PC-3 (cell line): ENCODE results near the gene JSRP1.

Experiments
- EZH2phosphoT487 ChIP-seq: fragments of 300-600 bp; sonication (generic); IDR thresholded peaks from 2 replicates; pipeline ENCODE4 v1.6.1; 2018; ENCODE audit warnings: mild to moderate bottlenecking, antibody characterized with exemption, low read length, borderline replicate concordance
- TF ChIP-seq, protein P1 (sequence below): fragments of 300-600 bp; sonication (generic); conservative IDR thresholded peaks from 2 replicates; pipeline ENCODE4 v1.5.1; 2017; ENCODE audit warnings: antibody characterized with exemption, low read depth, mild to moderate bottlenecking, low read length

DNA sequence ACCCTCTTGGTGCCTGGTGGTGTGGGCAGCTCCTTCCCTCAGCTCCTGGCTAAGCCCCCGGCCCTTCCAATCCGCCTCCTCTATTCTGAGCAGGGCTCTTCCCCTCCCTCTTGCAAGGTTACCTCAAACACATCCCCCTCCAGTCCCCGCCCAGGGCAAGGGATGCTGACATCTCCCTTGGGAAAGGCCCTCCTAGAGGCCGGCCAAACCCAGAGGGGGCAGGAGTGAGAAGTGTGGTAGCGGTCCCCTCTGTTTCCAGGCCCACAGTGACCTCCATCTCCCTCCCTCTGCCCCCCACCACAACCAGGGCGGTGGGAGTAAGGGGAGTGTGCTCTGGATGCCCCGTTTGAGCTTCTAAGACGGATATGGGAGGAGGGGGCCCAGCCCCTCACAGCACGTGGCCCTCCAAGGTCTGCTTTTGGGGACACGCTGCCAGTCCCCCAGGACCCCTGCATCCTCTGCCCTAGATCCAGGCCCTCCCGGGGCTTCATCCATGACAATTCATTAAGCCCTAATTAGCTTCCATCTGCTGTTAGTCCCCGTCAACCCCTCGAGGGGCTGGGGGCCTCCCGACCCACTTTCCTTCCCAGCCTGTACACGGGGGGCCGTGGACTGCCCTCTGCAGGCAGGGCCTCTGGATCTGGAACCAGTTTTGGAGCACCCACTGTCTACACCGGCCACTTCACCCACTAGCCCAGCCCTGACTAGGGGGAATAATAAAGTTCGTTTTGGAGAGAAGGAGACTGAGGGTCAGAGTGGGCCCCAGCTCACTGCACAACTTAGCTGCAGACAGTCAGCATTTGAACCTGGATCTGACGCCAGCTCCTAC, 49.4 kb upstream of the JSRP1 start:
- TF ChIP-seq, protein P1, sequence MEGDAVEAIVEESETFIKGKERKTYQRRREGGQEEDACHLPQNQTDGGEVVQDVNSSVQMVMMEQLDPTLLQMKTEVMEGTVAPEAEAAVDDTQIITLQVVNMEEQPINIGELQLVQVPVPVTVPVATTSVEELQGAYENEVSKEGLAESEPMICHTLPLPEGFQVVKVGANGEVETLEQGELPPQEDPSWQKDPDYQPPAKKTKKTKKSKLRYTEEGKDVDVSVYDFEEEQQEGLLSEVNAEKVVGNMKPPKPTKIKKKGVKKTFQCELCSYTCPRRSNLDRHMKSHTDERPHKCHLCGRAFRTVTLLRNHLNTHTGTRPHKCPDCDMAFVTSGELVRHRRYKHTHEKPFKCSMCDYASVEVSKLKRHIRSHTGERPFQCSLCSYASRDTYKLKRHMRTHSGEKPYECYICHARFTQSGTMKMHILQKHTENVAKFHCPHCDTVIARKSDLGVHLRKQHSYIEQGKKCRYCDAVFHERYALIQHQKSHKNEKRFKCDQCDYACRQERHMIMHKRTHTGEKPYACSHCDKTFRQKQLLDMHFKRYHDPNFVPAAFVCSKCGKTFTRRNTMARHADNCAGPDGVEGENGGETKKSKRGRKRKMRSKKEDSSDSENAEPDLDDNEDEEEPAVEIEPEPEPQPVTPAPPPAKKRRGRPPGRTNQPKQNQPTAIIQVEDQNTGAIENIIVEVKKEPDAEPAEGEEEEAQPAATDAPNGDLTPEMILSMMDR = no peak
- no peak for TF ChIP-seq EZH2phosphoT487
